Stomach (tissue), 9 donors: Measurements from ENCODE around the gene JDP2. TPM values are rescaled to one million over a fixed set of nuclear protein-coding genes. Genes with fewer than 3 reads are reported as not detected.

Experiments
- DNase-seq, 2 donors: peaks; one replicate each; pipeline versions ENCODE4 v3.0.0 to v3.0.0-alpha.2; 2013 to 2019
- H3K27ac ChIP-seq, 5 donors: fragments of 200-600 bp in 4 of 5; sonication (generic) in 4 of 5; one replicate each; pipeline ENCODE4 v1.5.1; 2013 to 2019; ENCODE audit warnings: mild to moderate bottlenecking in 1 of 5, moderate library complexity in 1 of 5
- H3K27me3 ChIP-seq, 3 donors: fragments of 200-600 bp; sonication (generic); one replicate each; pipeline ENCODE4 v1.5.1; 2017 to 2019; ENCODE audit warnings: mixed run types in 1 of 3
- H3K36me3 ChIP-seq, 4 donors: fragments of 200-600 bp; sonication (generic); 1 replicate in 3 of 4; 2 replicates in 1 of 4; pipeline ENCODE4 v1.5.1; 2016 to 2019
- H3K4me1 ChIP-seq, 4 donors: fragments of 200-600 bp; sonication (generic); one replicate each; pipeline ENCODE4 v1.5.1; 2016 to 2019
- H3K4me3 ChIP-seq, 4 donors: fragments of 200-600 bp; sonication (generic) in 3 of 4; one replicate each; pipeline ENCODE4 v1.5.1; 2016 to 2019; ENCODE audit warnings: mild to moderate bottlenecking in 1 of 4
- H3K9me3 ChIP-seq, 4 donors: fragments of 200-600 bp; sonication (generic); one replicate each; pipeline ENCODE4 v1.5.1; 2016 to 2019
- CTCF ChIP-seq, 7 experiments: fragments of 450-650 bp in 4 of 7; fragments of 200-600 bp in 3 of 7; sonication (generic) in 3 of 7; IDR thresholded peaks; one replicate each; pipeline ENCODE4 v1.5.1; 2016 to 2019; ENCODE audit warnings: antibody characterized with exemption in 7 of 7, control low read depth in 2 of 7, mild to moderate bottlenecking in 1 of 7
- EP300 ChIP-seq: sonication (generic); formaldehyde crosslinking; IDR thresholded peaks from one replicate; pipeline ENCODE4 v1.6.1; 2017; ENCODE audit warnings: antibody characterized with exemption
- POLR2A ChIP-seq, 4 donors: fragments of 450-650 bp; IDR thresholded peaks; one replicate each; pipeline ENCODE4 v1.6.1; 2016; ENCODE audit warnings: antibody characterized with exemption in 4 of 4, control low read depth in 2 of 4, mild to moderate bottlenecking in 1 of 4, moderate library complexity in 1 of 4
- POLR2AphosphoS5 ChIP-seq, 3 donors: sonication (generic); formaldehyde crosslinking; IDR thresholded peaks; one replicate each; pipeline ENCODE4 v1.6.1; 2016; ENCODE audit warnings: antibody characterized with exemption in 3 of 3
- WGBS, 5 donors: extraction: QIAGEN DNeasy Blood & Tissue Kit in 3 of 5; methylation state at CpG; one replicate each; pipeline versions ENCODE4 v1.1.5 to v1.1.7; 2013 to 2018; 5-methylcytosine and 5-hydroxymethylcytosine counted together
- intact Hi-C: fragments of 100-400 bp; cut with DNase I; formaldehyde crosslinking; loops from one replicate; pipeline ENCODE4 v1.15.1; 2023; ENCODE audit warnings: low total_unique reads
- polyA plus RNA-seq, 3 donors: library from polyadenylated mRNA; stranded (reverse); fragments of 200-250 nt; gene quantifications; one replicate each; pipeline ENCODE4 v1.2.3, GENCODE V29; 2013
- total RNA-seq, 5 donors: library from RNA; depleted of rRNA; stranded (reverse); fragments of >200 nt; gene quantifications; one replicate each; pipeline versions ENCODE4 v1.1.0 to v1.2.3, GENCODE V29; 2014 to 2016
- donor health status: healthy with polysubstance abuse.
- donor health status: Bipolar disorder and iron deficiency.
- donor health status: healthy.

Gene JDP2
- total and polyA plus RNA-seq, 8 donors, result 10.3 to 145 (median 31.6) TPM

- intact Hi-C loops, result loop anchor here (10.0 kb wide), 1 partner anchor 355 kb away; the partner anchor contains the start of gene NEK9
- H3K4me1 ChIP-seq, result peaks cover 0 to 21% (median 7%) of the 10 kb centered on the region in 4 donors
- DNase-seq, result no peak
- TF ChIP-seq EP300 (no peak), POLR2AphosphoS5 (IDR thresholded peaks at IDR 0.05) (no peak), POLR2A (IDR thresholded peaks at IDR 0.05) (no peak), CTCF (IDR thresholded peaks at IDR 0.05) (no peak)
- no peaks in the 10 kb centered on the region for H3K27me3 ChIP-seq
- H3K9me3 ChIP-seq, result no peaks in the 10 kb centered on the region
- H3K36me3 ChIP-seq, result peaks cover 0 to 18% (median 5%) of the 10 kb centered on the region in 4 donors
- WGBS, 5 donors, result 43 to 57% (median 46%) methylated on average over 11 of the region's 11 CpGs
- no peak overlapping the region for H3K27ac ChIP-seq
- H3K4me3 ChIP-seq, result no peak overlapping the region
These were observed 52.2 kb downstream of the JDP2 start for GRCh38 chr14:75479770-75480600.

- Histone ChIP-seq H3K27me3 (no peaks in the 10 kb centered on the region), H3K9me3 (no peaks in the 10 kb centered on the region), H3K36me3 (no peaks in the 10 kb centered on the region), H3K4me1 (peaks cover 0 to 12% (median 3%) of the 10 kb centered on the region in 4 donors), H3K4me3 (no peak overlapping the region), H3K27ac (no peak overlapping the region)
- intact Hi-C loops, result loop anchor here (10.0 kb wide), 1 partner anchor 358 kb away; the partner anchor contains the start of gene NEK9
- WGBS, 5 donors, result 90 to 99% (median 94%) methylated on average over 3 to 4 of the region's 4 CpGs
- TF ChIP-seq EP300 (no peak), CTCF (IDR thresholded peaks at IDR 0.05) (no peak), POLR2A (IDR thresholded peaks at IDR 0.05) (no peak), POLR2AphosphoS5 (IDR thresholded peaks at IDR 0.05) (no peak)
- no peak for DNase-seq
These were observed 54.5 kb downstream of the JDP2 start for GRCh38 chr14:75482366-75482765.

- no peak for DNase-seq
- WGBS, 5 donors, result 44 to 56% (median 48%) methylated on average over 4 of the region's 4 CpGs
- Histone ChIP-seq H3K4me1 (peaks cover 0 to 13% (median 4%) of the 10 kb centered on the region in 4 donors), H3K27me3 (no peaks in the 10 kb centered on the region), H3K4me3 (no peak overlapping the region), H3K27ac (no peak overlapping the region), H3K9me3 (no peaks in the 10 kb centered on the region), H3K36me3 (no peaks in the 10 kb centered on the region)
- TF ChIP-seq POLR2A (IDR thresholded peaks at IDR 0.05) (no peak), POLR2AphosphoS5 (IDR thresholded peaks at IDR 0.05) (no peak), CTCF (IDR thresholded peaks at IDR 0.05) (no peak), EP300 (no peak)
- intact Hi-C loops, result loop anchor here (10.0 kb wide), 1 partner anchor 360 kb away; the partner anchor contains the start of gene NEK9
These were observed 57.0 kb downstream of the JDP2 start for GRCh38 chr14:75484711-75485429.

- H3K27ac ChIP-seq, result no peak overlapping the region
- TF ChIP-seq CTCF (IDR thresholded peaks at IDR 0.05) (no peak), POLR2A (IDR thresholded peaks at IDR 0.05) (no peak), POLR2AphosphoS5 (IDR thresholded peaks at IDR 0.05) (no peak), EP300 (no peak)
- DNase-seq, result no peak
- peaks cover 0 to 8% (median 0%) of the 10 kb centered on the region in 4 donors for H3K4me1 ChIP-seq
- H3K4me3 ChIP-seq, result no peak overlapping the region
- H3K36me3 ChIP-seq, result no peaks in the 10 kb centered on the region
- intact Hi-C loops, result loop anchor here (10.0 kb wide), 1 partner anchor 362 kb away; the partner anchor contains the start of gene NEK9
- H3K27me3 ChIP-seq, result no peaks in the 10 kb centered on the region
- H3K9me3 ChIP-seq, result no peaks in the 10 kb centered on the region
- WGBS, 5 donors, result 48 to 84% (median 62%) methylated on average over 1 of the region's 1 CpG
These were observed 58.5 kb downstream of the JDP2 start for GRCh38 chr14:75486318-75486717.
